Breast epithelium (tissue), 3 donors: Measurements from ENCODE around the gene THPO.

ENCODE experiments used
- CTCF ChIP-seq, 3 donors: fragments of 450-650 bp; IDR thresholded peaks; one replicate each; pipeline ENCODE4 v1.5.1; 2016 to 2017; ENCODE audit warnings: antibody characterized with exemption in 3 of 3, mild to moderate bottlenecking in 3 of 3, moderate library complexity in 3 of 3
- POLR2A ChIP-seq: fragments of 450-650 bp; IDR thresholded peaks from one replicate; pipeline ENCODE4 v1.6.1; 2016; ENCODE audit warnings: antibody characterized with exemption, mild to moderate bottlenecking, moderate library complexity
- POLR2AphosphoS5 ChIP-seq, 3 donors: sonication (generic); formaldehyde crosslinking; IDR thresholded peaks; one replicate each; pipeline ENCODE4 v1.6.1; 2017; ENCODE audit warnings: antibody characterized with exemption in 3 of 3

- TF ChIP-seq CTCF (IDR thresholded peaks at IDR 0.05): no peak
- TF ChIP-seq POLR2AphosphoS5 (IDR thresholded peaks at IDR 0.05): no peak
- no peak for TF ChIP-seq POLR2A
Observed at GRCh38 chr3:184368116-184368515, 9.9 kb downstream of the THPO start.
